ENCODE data around the gene ULK3. TPM values are rescaled to one million over a fixed set of nuclear protein-coding genes. Genes with fewer than 3 reads are reported as not detected.

Gene ULK3
- total and polyA plus RNA-seq, 2 donors (not counting 3 experiments of a cell fraction or from before 2014, with no cell fraction given), result 36.0 to 48.6 TPM

- dilution Hi-C loops (cut with MboI; ENCODE audit: extremely low pct_ligation_motif_present, low sequenced_read_pairs), result no loop called here
Measured at GRCh38 chr15:74856537-74856936, 13.6 kb upstream of the ULK3 start.

GRCh38 chr15:74855857-74856256, 12.9 kb upstream of the ULK3 start:
- Histone ChIP-seq H4K20me1 (replicated peaks; ENCODE audit: control insufficient read depth, extremely low read depth, insufficient read depth, low read length) (no peaks in the 10 kb centered on the region), H3K9me1 (replicated peaks; ENCODE audit: control insufficient read depth, extremely low read depth, insufficient read depth, low read length) (no peaks in the 10 kb centered on the region), H3K4me1 (ENCODE audit: control insufficient read depth, extremely low read depth, insufficient read depth, low read length) (no peaks in the 10 kb centered on the region), H3K4me2 (ENCODE audit: insufficient read depth, low read length) (no peak overlapping the region), H3K9ac (replicated peaks; ENCODE audit: extremely low read depth, insufficient read depth, low read length) (no peak overlapping the region), H3K27me3 (ENCODE audit: control insufficient read depth in 2 of 2, insufficient read depth in 2 of 2, low read length in 2 of 2) (no peaks in the 10 kb centered on the region), H3K9me3 (replicated peaks; ENCODE audit: control insufficient read depth, insufficient read depth, low read length) (no peaks in the 10 kb centered on the region), H3K79me2 (ENCODE audit: control insufficient read depth, insufficient read depth, low read length) (peaks cover 8% of the 10 kb centered on the region), H2AFZ (ENCODE audit: low read depth, low read length) (no peak overlapping the region), H3K36me3 (ENCODE audit: control insufficient read depth in 2 of 2, extremely low read depth in 1 of 2, insufficient read depth in 2 of 2, low read length in 2 of 2) (peaks cover 6 to 37% of the 10 kb centered on the region in 2 experiments), H3K27ac (ENCODE audit: insufficient read depth, low read depth, low read length) (no peak overlapping the region), H3K4me3 (replicated peaks in 1 of 3; ENCODE audit: insufficient read depth in 1 of 3, low read depth in 1 of 3, low read length in 3 of 3) (no peak overlapping the region)
- DNase-seq (ENCODE audit: low read depth, low spot score) (no peak), FAIRE-seq (no peak)
- CTCF ChIA-PET, result interaction anchor here (1.2 to 3.6 kb wide), 5 partner anchors 12 to 95 kb away, joined by 3 to 14 read pairs (median 6); no protein-coding TSS in a partner anchor
- intact Hi-C loops (cut with micrococcal nuclease), result no loop called here
- no TSS peak for BruUV-seq (replicated peaks)
- dilution Hi-C loops (cut with MboI; ENCODE audit: extremely low pct_ligation_motif_present, low sequenced_read_pairs), result no loop called here
- TF ChIP-seq FOS (IDR thresholded peaks at IDR 0.05; ENCODE audit: borderline replicate concordance, insufficient read depth, low read length) (no peak), POLR2AphosphoS5 (IDR thresholded peaks at IDR 0.05; ENCODE audit: insufficient read depth, low read depth, low read length) (no peak), JUN (IDR thresholded peaks at IDR 0.05; ENCODE audit: borderline replicate concordance, insufficient read depth, insufficient read length, low read depth) (no peak), EZH2 (IDR thresholded peaks at IDR 0.05; ENCODE audit: borderline replicate concordance, low read depth, low read length, severe bottlenecking) (no peak), CTCF (IDR thresholded peaks at IDR 0.05; ENCODE audit: extremely low read depth in 1 of 2, insufficient read depth in 1 of 2, low read depth in 1 of 2, low read length in 2 of 2) (no peak), MAX (IDR thresholded peaks at IDR 0.05; ENCODE audit: insufficient read depth, insufficient read length) (no peak), POLR2A (IDR thresholded peaks at IDR 0.05; ENCODE audit: low read depth, low read length) (no peak), MYC (IDR thresholded peaks at IDR 0.05; ENCODE audit: low read depth, low read length) (no peak), GATA2 (IDR thresholded peaks at IDR 0.05; ENCODE audit: insufficient read depth, insufficient read length, low read depth, low read length) (no peak)
- POLR2A ChIA-PET, result interaction anchor here (0.7 kb wide), 2 partner anchors 43 to 82 kb away, joined by 4 to 5 read pairs; partner anchors contain the start of gene COX5A

More at GRCh38 chr15:74856537-74856936, 13.6 kb upstream of the ULK3 start:
- H3K9ac ChIP-seq (replicated peaks; ENCODE audit: extremely low read depth, insufficient read depth, low read length), result no peak overlapping the region
- H4K20me1 ChIP-seq (replicated peaks; ENCODE audit: control insufficient read depth, extremely low read depth, insufficient read depth, low read length), result no peaks in the 10 kb centered on the region
- no peak overlapping the region for H3K4me3 ChIP-seq (replicated peaks in 1 of 3; ENCODE audit: insufficient read depth in 1 of 3, low read depth in 1 of 3, low read length in 3 of 3)
- CTCF ChIA-PET, result interaction anchor here (1.2 to 3.6 kb wide), 6 partner anchors 12 to 94 kb away, joined by 3 to 14 read pairs (median 5); no protein-coding TSS in a partner anchor
- no peaks in the 10 kb centered on the region for H3K9me1 ChIP-seq (replicated peaks; ENCODE audit: control insufficient read depth, extremely low read depth, insufficient read depth, low read length)
- intact Hi-C loops (cut with micrococcal nuclease), result no loop called here
- POLR2A ChIA-PET, result interaction anchor here (0.7 kb wide), 1 partner anchor 43 kb away, joined by 5 read pairs; no protein-coding TSS in a partner anchor
- no TSS peak for BruUV-seq (replicated peaks)
- DNase-seq (ENCODE audit: low read depth, low spot score) (no peak), FAIRE-seq (no peak)
- H3K4me1 ChIP-seq (ENCODE audit: control insufficient read depth, extremely low read depth, insufficient read depth, low read length), result no peaks in the 10 kb centered on the region
- peaks cover 11% of the 10 kb centered on the region for H3K79me2 ChIP-seq (ENCODE audit: control insufficient read depth, insufficient read depth, low read length)
- peaks cover 3 to 30% of the 10 kb centered on the region in 2 experiments for H3K36me3 ChIP-seq (ENCODE audit: control insufficient read depth in 2 of 2, extremely low read depth in 1 of 2, insufficient read depth in 2 of 2, low read length in 2 of 2)
- H3K27ac ChIP-seq (ENCODE audit: insufficient read depth, low read depth, low read length), result no peak overlapping the region
- H3K9me3 ChIP-seq (replicated peaks; ENCODE audit: control insufficient read depth, insufficient read depth, low read length), result no peaks in the 10 kb centered on the region
- no peak overlapping the region for H2AFZ ChIP-seq (ENCODE audit: low read depth, low read length)
- no peak overlapping the region for H3K4me2 ChIP-seq (ENCODE audit: insufficient read depth, low read length)
- H3K27me3 ChIP-seq (ENCODE audit: control insufficient read depth in 2 of 2, insufficient read depth in 2 of 2, low read length in 2 of 2), result no peaks in the 10 kb centered on the region
- TF ChIP-seq MYC (IDR thresholded peaks at IDR 0.05; ENCODE audit: low read depth, low read length) (no peak), EZH2 (IDR thresholded peaks at IDR 0.05; ENCODE audit: borderline replicate concordance, low read depth, low read length, severe bottlenecking) (no peak), FOS (IDR thresholded peaks at IDR 0.05; ENCODE audit: borderline replicate concordance, insufficient read depth, low read length) (no peak)

Data from endothelial cell of umbilical vein (primary cell).